Measurements from ENCODE around the gene AGMAT. TPM values are rescaled to one million over a fixed set of nuclear protein-coding genes. Genes with fewer than 3 reads are reported as not detected.

The AGMAT gene
- total and polyA plus RNA-seq, 9 of the 15 experiments (the other 6 are each of a cell fraction or from before 2014, with no cell fraction given), result not detected

- TF ChIP-seq CHAMP1 (IDR thresholded peaks at IDR 0.05) (no peak), CBX1 (IDR thresholded peaks at IDR 0.05; ENCODE audit: low read depth) (no peak), ZNF586 (CRISPR knock-in tag; conservative IDR thresholded peaks at IDR 0.05) (no peak), ZNF354B (CRISPR knock-in tag; IDR thresholded peaks at IDR 0.05) (no peak), MXD1 (CRISPR knock-in tag; IDR thresholded peaks at IDR 0.05; ENCODE audit: borderline replicate concordance, poor library complexity, severe bottlenecking) (no peak), SPI1 (IDR thresholded peaks at IDR 0.05; ENCODE audit: borderline replicate concordance, low read depth, low read length) (no peak), MTA2 (IDR thresholded peaks at IDR 0.05; ENCODE audit: low read depth) (no peak), ZNF282 (CRISPR knock-in tag; IDR thresholded peaks at IDR 0.05) (no peak), POLR2G (IDR thresholded peaks at IDR 0.05; ENCODE audit: low read depth, low read length) (no peak), ZNF609 (CRISPR knock-in tag; IDR thresholded peaks at IDR 0.05; ENCODE audit: borderline replicate concordance) (no peak), ZFP30 (CRISPR knock-in tag; IDR thresholded peaks at IDR 0.05; ENCODE audit: borderline replicate concordance) (no peak)
Measured at GRCh38 chr1:15595809-15596617, 11.2 kb upstream of the AGMAT start (continued).

Measured in K562 (cell line).